Stimulated activated CD4-positive, alpha-beta T cell treated with anti-CD3 and anti-CD28 coated beads, Interleukin-12 subunit alpha, Interleukin-12 subunit beta, amount 100 ng/mL, for 48 hours (primary cell): ENCODE measurements around the gene ZBTB8A.
"Not testable (repeated sequence)": the region's sequence is repeated elsewhere in the genome, so short reads cannot be mapped to it uniquely, and the experiment has no call there.

Experiments
- DNase-seq, 3 donors: peaks; one replicate each; pipeline ENCODE4 v3.0.0-alpha.2; 2020; ENCODE audit warnings: low read depth in 2 of 3, low spot score in 1 of 3

The ZBTB8A gene

DNA sequence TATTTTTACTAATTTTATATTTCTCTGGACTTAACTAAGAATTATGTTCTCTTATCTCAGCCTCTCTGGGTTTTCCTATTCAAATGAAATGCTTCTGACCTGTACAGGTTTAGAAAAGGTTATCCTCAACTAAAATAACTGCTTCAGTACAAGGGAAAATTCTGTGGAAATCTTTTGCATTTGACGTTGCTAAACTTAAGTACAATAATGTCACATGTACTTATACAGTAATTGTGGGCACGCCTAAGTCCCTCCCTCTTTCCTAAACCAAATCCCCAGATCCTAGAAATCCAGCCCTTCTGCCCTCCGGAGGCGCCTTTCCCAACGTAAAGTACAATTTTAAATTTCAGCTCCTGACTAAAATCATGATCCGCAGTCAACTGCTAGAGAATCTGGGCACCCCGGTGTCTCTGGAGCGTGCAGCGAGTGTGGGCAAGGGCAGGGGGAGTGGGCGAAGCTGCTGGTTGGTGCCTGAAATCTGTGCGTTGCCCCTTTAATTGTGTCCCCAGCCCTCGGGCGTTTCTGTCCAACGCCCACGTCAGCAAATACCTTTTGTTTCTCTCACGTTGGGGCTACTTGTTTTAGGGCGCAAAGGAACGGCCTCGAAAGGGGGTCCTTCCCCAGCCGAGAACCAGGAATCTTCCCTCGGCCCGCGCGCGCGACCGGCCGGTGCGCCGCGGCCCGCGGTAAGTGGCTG is at the start of gene ZBTB8A:
Gene ZBTB8A (plus strand): TSS at position 541 of the 697 bp plus-strand sequence. CDS start 53,505 bp downstream, outside the sequence.
- DNase-seq: no peak

DNA sequence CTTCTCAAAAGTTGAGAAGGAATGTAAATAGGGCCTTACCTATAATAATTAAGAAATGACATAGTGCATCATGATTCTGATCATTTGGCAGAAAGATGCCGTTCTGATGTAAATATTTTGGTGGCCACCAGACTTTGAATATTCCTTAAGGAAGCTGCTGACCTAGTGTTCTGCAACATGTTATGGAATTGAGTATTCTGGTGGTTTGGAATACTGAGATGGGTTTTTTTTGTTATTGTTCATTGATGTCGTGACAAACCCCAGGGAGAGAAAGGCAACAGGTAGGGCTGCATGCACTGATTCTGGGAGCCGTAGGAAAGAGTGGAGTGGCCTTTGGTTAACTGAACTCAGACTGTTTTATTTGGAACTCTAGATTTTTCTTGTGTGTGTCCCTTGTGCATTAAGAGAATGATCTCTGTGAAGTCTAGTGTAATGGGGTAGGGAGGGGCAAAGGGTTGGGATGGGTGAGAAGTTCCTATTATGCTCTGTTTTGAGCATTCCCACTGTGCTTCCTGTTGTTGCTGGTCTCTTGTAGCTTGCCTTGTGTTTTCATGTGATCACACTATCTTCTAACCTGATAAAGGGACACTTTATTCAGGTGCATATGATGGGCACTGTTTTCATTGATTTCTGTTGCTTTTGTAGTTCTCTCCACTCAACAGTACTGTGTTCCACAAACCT is 49.3 kb upstream of the ZBTB8A start:
- DNase-seq: no peak

DNA sequence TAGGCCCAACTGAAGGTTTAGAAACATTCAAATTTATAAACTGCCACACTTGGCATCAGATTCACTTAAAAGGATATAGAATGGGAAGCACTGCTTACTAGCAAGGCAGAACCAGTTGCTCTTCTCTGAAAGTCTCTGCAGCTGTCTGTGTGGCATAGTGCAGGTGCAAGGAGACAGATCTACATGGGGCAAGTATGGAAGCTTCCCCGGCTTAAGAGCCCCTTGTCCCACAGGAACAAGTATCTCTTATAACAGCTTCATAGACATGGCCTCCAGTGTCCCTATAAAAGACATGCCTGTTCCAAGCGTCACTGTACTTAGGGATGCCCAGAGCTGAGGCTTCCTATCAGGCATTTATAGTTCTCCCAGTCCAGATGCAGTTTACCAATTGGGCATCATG is 47.8 kb upstream of the ZBTB8A start:
- no peak for DNase-seq

DNA sequence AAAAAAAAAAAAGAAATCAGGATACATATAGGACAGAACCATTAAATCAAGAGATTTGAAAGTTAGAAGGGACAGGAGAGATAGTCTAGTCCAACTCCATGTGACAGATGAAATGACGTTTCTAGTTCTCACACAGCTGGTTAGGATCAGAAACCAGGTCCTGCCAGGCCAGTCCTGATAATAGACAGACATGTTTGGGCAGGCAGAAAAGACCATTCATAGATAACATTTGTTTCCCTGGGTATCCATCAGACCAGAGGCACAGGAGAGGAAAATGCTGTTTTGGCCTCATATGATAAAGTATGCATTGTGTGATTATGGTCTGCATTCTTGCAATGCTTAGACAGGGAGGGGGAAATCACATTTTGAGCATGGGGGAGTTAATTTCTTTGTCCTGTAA is 45.0 kb upstream of the ZBTB8A start:
- DNase-seq: no peak

DNA sequence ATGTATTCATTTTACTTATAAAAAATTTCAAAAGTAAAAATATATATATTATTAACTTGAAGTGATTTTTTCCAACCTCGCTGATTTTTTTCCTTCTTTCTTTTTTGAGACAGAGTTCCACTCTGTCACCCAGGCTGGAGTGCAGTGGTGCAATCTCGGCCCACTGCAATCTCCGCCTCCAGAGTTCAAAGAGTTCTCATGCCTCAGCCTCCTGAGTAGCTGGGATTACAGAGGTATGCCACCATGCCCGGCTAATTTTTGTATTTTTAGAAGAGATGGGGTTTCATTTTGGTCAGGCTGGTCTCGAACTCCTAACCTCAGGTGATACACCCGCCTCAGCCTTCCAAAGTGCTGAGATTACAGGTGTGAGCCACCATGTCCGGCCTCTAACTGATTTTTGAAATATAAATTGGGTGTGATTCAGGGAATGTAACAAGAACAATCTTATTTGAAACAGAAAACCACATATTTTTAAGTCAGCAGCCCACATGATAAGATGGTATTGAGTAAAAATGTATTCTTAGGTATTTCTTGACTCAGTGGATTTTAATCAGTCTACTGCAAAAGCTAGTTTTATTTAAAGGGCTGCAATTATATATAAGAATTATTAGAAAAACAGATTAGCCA is 44.4 kb upstream of the ZBTB8A start:
- DNase-seq: no peak

DNA sequence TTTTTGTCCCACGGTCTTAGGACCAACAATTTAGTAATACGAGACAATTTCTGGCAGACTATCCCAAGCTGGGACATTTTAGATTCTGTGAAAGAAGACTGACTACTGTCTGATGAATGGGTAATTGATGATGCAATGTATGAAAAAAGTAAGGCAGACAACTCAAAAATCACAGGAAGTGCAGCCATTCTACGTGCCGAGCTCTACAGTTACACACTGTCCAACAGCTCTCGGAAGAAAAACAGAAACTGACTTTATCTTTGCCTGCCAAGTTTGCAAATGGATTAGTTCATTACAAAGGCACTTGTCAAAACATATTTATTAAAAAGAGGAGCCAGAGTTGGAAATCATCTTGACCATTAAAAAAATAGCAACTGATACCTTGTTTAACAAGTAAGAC is 43.1 kb upstream of the ZBTB8A start:
- no peak for DNase-seq

DNA sequence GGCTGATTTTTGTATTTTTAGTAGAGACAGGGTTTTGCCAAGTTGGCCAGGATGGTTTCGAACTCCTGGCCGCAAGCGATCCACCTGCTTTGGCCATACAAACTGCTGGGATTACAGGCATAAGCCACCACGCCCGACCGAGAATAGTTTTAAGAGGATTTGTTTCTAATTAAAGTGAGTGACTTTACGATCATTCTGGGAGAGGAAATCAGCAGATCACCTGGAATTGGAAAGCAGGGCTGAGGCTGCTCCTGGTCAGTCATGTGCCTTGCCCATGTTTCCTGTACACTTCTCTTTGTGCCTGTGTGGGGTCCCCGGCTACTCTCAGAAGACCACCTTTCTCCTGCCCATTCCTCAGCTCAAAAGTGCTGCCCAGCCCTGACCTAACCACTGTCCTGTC is 40.5 kb upstream of the ZBTB8A start:
- DNase-seq: no peak

DNA sequence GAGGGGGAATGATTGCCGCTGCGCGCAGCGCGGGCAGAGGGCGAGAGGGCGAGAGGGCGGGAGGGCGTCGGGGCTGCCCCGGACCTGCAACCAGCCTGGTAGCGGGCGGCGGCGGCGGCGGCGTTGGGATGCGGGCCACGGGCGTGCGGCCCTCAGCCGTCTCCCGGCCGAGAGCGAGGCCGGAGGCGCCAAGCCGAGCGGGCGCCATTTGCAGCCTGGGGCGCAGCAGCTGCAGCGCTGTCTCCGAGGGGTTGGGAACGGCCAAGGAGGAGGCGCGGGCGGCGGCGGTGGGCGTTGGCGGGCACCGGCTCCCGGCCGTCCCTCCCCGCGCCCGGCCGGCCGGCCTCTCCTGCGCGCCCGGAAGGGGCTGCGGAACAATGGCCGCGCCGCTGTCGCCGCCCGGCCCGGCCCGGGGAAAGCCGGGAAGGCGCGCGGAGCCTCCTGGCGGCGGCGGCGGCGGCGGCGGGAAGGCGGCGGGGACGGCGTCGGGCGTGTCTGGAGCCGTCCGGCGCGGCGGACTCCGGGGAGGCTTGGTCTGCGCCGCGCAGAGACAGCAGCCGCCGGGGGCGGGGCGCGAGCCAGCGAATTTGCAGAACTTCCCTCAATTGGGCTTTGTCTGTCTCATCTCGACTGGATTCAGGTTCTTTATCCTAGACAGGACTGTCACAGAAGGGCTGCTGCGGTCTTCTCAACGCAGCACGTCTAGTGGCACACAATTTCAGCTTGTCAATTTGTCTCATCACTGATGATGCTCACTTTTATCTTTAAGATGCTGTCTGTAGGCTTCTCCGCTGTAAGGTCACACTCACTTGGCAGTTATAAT is 38.6 kb upstream of the ZBTB8A start:
- peak in 2 of 3 donors; percentile 11 to 26 for DNase-seq

DNA sequence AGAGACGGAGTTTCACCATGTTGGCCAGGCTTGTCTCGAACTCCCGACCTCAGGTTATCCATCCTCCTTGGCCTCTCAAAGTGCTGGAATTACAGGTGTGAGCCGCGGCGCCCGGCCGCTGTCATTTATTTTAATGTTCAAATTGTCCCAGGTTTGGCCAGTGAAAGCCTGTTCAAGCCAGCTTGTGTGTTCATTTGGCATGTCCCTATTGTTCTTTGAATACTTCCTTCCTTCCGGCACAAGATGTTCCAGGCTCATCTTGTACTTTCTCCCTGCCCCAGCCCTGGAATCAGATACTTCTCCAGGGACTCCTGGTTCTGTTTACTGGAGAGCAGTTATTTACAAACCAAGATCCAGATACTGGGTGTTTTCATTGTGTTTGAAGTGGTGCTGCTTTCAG is 37.4 kb upstream of the ZBTB8A start:
- DNase-seq: no peak

DNA sequence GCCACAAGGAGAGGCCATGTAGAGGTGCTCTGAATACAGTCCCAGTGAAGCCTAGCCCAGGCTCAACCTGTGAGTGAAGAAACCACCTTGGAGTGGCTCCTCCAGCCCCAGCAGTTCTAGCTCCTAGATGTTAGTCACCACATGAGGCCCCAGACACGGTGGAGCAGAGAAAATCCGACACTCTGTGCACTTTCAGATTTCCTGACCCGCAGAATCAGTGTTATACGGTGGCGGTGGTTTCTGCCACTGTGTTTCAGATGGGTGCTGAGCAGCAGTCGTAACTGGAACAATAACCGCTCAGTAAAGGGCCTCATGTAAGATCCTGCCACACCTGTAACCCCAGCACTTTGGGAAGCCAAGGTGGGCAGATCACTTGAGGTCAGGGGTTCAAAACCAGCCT is 36.1 kb upstream of the ZBTB8A start:
- DNase-seq: no peak

DNA sequence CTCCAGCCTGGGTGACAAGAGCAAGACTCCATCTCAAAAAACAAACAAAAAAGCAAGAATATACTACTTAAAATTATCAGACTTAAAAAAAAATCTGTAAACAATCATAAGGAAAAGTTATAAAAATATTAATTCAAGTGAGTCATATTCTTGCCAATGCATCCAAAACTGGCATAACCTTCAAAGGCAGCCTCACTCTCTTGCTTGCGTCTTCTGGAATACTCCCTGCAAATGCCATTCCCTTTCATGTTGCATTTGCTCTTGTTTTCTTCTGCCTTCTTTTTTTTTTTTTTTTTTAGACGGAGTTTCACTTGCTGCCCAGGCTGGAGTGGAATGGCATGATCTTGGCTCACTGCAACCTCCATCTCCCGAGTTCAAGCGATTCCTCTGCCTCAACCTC is 32.2 kb upstream of the ZBTB8A start:
- DNase-seq: no peak

DNA sequence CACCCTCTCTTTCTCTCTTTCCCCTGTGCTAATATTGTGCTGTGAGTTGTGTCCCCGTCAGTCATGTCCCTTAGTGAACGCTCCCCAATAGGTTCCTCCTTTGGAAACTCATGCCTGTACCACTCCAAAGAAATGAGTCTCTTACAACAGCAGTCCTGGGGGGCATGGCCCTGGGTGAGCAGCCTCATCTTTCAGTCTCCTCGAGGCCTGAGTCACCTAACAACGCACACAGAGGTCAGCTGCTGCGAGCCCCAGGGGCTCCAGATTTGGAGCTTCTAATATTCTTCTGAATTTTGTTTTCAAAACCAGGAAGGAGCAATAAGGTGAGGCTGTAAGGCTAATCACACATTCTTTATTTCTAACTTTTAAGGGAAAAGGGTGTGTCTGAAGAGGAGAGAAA is 30.5 kb upstream of the ZBTB8A start:
- DNase-seq: no peak

DNA sequence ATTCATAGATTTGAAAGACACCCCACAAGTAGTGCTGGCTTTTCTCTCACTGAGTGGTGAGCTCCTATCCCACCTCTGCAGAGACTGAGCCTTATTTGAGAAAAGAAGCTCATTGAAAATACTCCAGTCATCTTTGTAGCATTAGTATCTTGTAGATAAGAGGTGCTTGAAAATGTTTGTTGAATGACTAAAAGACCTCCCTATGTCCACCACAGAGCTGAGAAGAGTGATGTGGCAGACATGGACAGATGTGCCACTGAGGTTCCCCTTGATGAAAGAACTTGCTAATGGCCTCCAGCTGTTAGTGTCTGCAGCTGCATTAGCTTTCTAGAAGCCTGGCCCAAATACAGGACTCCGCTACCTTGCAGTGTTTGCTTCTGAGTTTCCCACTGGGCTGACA is 29.3 kb upstream of the ZBTB8A start:
- DNase-seq: no peak

DNA sequence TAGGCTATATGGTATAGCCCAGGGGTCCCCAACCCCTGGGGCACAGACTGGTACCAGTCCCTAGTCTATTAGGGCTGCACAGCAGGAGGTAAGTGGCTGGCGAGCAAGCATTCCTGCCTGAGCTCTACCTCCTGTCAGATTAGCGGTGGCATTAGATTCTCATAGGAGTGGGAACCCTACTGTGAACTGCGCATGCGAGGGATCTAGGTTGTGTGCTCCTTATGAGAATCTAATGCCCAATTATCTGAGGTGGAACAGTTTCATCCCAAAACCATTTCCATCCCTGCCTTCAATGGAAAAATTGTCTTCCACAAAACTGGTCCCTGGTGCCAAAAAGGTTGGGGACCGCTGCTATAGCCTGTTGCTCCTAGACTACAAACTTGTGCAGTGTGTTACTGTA is 22.8 kb upstream of the ZBTB8A start:
- no peak for DNase-seq

DNA sequence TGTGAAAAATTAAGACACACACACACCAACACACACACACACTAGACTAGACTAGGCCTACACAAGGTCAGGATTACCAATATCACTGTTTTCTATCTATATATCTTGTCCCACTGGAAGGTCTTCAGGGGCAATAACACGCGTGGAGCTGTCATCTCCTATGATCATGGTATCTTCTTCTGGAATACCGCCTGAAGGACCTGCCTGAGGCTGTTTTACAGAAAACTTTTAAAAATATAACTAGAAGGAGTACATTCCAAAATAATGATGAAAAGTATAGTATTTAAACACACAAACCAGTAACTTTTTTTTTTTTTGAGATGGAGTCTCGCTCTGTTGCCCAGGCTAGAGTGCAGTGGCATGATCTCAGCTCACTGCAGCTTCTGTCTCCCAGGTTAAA is 20.3 kb upstream of the ZBTB8A start:
- no peak for DNase-seq

DNA sequence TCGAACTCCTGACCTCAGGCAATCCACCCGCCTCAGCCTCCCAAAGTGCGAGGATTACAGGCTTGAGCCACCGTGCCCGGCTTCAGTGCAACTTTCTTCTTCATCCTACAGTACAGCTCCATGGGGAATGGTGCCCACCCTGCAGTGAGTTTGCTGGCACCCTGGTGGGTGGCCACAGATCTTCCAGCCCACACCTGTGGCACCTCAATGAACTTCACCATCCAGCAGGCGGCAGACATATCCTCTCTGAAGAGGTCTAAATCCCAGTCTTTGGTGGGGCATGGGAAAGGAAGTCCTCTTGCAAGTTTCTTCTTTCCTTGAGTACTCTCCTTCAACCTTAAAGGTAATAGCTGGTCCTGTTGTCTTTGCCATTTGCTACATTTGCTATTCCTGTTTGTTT is 18.1 kb upstream of the ZBTB8A start:
- DNase-seq: no peak

DNA sequence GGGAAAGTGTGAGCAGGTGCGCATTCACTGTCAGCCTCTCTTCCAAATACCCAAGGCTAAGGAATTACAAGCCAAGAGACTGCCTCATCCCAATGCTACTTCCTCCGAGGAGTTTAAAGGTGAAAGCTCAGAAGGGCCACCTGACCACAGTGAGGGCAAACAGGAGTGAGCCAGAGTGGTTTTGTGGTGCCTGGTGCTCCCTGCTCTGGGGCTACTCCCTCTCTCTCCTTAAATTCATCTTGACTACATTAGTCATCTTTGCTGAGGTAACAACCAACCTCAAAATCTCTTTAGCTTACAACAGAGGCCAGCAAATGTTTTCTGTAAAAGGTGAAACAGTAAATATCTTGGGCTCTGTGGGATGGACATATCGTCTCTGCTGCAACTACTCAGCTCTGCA is 14.2 kb upstream of the ZBTB8A start:
- DNase-seq: no peak

DNA sequence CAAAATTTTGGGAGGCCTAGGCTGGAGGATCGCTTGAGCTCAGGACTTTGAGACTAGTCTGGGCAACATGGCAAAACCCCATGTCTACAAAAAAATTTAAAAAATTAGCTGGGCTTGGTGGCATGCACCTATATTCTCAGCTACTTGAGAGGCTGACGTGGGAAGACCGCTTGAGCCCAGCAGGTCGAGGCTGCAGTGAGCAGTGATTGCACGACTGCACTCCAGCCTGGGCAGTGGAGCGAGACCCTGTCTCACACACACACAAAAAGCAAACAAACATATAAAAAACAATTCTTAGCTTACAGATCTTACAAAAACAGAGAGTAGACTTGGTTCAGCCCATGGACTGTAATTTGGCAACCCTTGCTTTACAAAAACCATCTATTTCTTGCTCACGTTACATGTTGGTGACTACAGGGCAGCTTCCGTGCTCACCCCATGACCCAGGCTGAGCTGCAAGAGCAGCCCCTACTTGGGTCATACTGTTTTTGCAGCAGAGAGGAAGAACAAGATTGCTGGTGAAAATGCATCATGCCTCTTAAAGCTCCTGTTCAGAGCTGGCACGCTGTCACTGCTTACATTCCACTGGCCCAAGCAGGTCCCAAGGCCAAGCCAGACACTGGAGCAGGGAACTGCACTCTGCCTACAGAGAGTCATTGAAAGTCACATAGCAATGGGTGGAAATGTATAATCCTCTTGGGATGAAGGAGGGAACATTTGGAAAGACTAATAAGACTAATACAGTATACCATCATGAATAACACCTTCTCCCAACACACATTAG is 13.4 kb upstream of the ZBTB8A start:
- DNase-seq: no peak

DNA sequence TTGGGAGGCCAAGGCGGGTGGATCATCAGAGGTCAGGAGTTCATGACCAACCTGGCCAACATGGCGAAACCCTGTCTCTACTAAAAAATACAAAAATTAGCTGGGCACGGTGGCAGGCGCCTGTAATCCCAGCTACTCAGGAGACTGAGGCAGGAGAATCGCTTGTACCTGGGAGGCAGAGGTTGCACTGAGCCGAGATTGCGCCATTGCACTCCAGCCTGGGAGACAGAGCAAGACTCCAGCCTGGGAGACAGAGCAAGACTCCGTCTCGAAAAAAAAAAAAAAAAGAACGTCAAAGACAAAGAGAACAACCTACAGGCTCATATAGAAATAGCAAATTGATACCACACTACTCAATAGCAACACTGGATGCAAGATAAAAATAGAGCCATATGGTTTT is 10.7 kb upstream of the ZBTB8A start:
- DNase-seq: not testable (repeated sequence)

DNA sequence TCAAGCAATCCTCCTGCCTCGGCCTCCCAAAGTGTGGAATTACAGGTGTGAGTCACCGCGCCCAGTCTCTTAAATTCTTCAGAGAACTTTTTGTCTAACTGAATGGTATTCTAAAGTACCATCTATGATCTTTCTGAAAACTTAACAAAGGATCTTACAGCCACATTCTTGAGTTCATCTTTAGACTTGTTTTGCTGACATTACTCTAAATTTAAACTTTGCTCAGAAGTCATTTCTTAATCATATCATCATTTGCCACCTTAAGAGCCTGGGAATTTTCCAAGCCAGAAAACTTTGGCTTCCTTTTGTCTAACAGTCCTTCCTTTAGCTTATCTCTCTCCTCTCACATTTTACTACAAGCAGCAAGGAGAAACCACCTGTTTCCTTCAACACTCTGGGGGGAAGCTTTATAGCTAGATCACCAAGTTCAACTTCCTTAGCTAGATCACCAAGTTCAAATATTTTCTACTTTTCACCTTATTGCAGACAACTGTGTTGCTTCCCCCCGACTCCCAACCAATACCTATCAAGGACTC is 5.4 kb upstream of the ZBTB8A start:
- no peak for DNase-seq

DNA sequence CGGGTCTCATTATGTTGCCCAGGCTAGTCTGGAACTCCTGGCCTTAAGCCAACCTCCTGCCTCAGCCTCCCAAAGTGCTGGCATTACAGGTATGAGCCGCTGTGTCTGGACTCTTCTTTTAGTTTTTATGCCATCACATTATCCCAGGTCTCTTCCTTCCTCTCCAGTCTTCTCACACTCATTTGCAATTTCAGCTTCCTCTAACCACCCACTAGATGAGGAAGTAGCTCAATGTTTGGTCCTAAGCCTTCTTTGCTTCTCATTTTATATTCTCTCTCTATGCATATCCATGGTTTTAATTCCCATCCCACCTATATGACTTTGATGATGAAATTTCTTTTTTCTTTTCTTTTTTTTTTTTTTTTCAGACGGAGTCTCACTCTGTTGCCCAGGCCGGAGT is 3.1 kb upstream of the ZBTB8A start:
- DNase-seq: no peak
